ENCODE data around the gene SLC35G6. TPM values are rescaled to one million over a fixed set of nuclear protein-coding genes. Genes with fewer than 3 reads are reported as not detected.
A peak's percentile ranks its signal among the peaks of the same experiment; 100 is the strongest.

SLC35G6 gene
- total and polyA plus RNA-seq, 2 of the 13 experiments (the other 11 are each of a cell fraction or from before 2014, with no cell fraction given) = 0.07 TPM; not detected in 1

- TF ChIP-seq CTCF (CRISPR knock-in tag; IDR thresholded peaks at IDR 0.05) (no peak), ZNF678 (CRISPR knock-in tag; IDR thresholded peaks at IDR 0.05) (0 out of 2 replicates have a peak, but pooled peaks have one; percentile 28), ZNF33A (CRISPR knock-in tag; IDR thresholded peaks at IDR 0.05; ENCODE audit: borderline replicate concordance) (no peak; the same call in 1 of the 2 replicates), MATR3 (CRISPR knock-in tag; IDR thresholded peaks at IDR 0.05) (no peak), NRL (CRISPR knock-in tag; IDR thresholded peaks at IDR 0.05; ENCODE audit: borderline replicate concordance) (no peak; the same call in none of the 2 replicates), ZNF549 (CRISPR knock-in tag; IDR thresholded peaks at IDR 0.05) (no peak), PAX8 (CRISPR knock-in tag; IDR thresholded peaks at IDR 0.05; ENCODE audit: borderline replicate concordance) (peak; percentile 82; the same call in 1 of the 2 replicates), SNAPC5 (CRISPR knock-in tag; IDR thresholded peaks at IDR 0.05; ENCODE audit: borderline replicate concordance) (0 out of 2 replicates have a peak, but pooled peaks have one; percentile 2), HOXD1 (CRISPR knock-in tag; IDR thresholded peaks at IDR 0.05) (peak; percentile 88), GTF2F1 (IDR thresholded peaks at IDR 0.05; ENCODE audit: low read length) (peak; percentile 89), ARNT2 (CRISPR knock-in tag; IDR thresholded peaks at IDR 0.05; ENCODE audit: low read depth) (no peak), ZBTB33 (CRISPR knock-in tag; IDR thresholded peaks at IDR 0.05) (peak; percentile 32; the same call in 1 of the 2 replicates), ARID4A (CRISPR knock-in tag; IDR thresholded peaks at IDR 0.05; ENCODE audit: borderline replicate concordance) (peak; percentile 2; the same call in 1 of the 2 replicates), PHF20 (CRISPR knock-in tag; IDR thresholded peaks at IDR 0.05) (peak; percentile 66; the same call in 1 of the 2 replicates), DBP (CRISPR knock-in tag; IDR thresholded peaks at IDR 0.05; ENCODE audit: not compliant biosample characterization) (no peak), KDM1A (CRISPR knock-in tag; IDR thresholded peaks at IDR 0.05) (no peak), RORA (CRISPR knock-in tag; IDR thresholded peaks at IDR 0.05) (no peak), ZNF691 (CRISPR knock-in tag; IDR thresholded peaks at IDR 0.05; ENCODE audit: borderline replicate concordance, low read depth) (no peak; the same call in none of the 2 replicates)
Measured at GRCh38 chr17:7484067-7484918, 3.0 kb downstream of the SLC35G6 start, which contains the start of gene POLR2A (continued).

All from HepG2 (cell line).